Activated naive CD8-positive, alpha-beta T cell treated with anti-CD3 and anti-CD28 coated beads, Interleukin-2, amount 50 U/mL, for 24 hours (primary cell): ENCODE measurements around the gene ENPP7.

Source experiments
- ATAC-seq: fragments of 150-1000 bp; cut with Tn5 transposase; one replicate; pipeline ENCODE4 v1.10.0; 2021
- DNase-seq: peaks from one replicate; pipeline ENCODE4 v3.0.0; 2021
- H3K27ac Mint-ChIP-seq: one replicate; pipeline ENCODE4 v1.8.0; 2021; ENCODE audit warnings: mild to moderate bottlenecking, mixed read lengths
- H3K27me3 Mint-ChIP-seq: one replicate; pipeline ENCODE4 v1.8.0; 2021; ENCODE audit warnings: mixed read lengths
- H3K36me3 Mint-ChIP-seq: one replicate; pipeline ENCODE4 v1.8.0; 2021; ENCODE audit warnings: low read depth, mixed read lengths
- H3K4me1 Mint-ChIP-seq: one replicate; pipeline ENCODE4 v1.8.0; 2021; ENCODE audit warnings: mixed read lengths
- H3K4me3 Mint-ChIP-seq: one replicate; pipeline ENCODE4 v1.8.0; 2021; ENCODE audit warnings: mild to moderate bottlenecking, moderate library complexity, mixed read lengths
- H3K9me3 Mint-ChIP-seq: one replicate; pipeline ENCODE4 v1.8.0; 2021; ENCODE audit warnings: mixed read lengths

The ENPP7 gene

GRCh38 chr17:79696610-79696982, 34.1 kb upstream of the ENPP7 start:
- Mint-ChIP-seq H3K27ac (no peak overlapping the region), H3K27me3 (peaks cover 18% of the 10 kb centered on the region), H3K4me1 (peaks cover 5% of the 10 kb centered on the region), H3K9me3 (no peaks in the 10 kb centered on the region), H3K36me3 (no peaks in the 10 kb centered on the region), H3K4me3 (no peak overlapping the region)
- DNase-seq (no peak), ATAC-seq (no peak)

- no peaks in the 10 kb centered on the region for H3K9me3 Mint-ChIP-seq
- H3K27me3 Mint-ChIP-seq = peaks cover 18% of the 10 kb centered on the region
- no peaks in the 10 kb centered on the region for H3K36me3 Mint-ChIP-seq
- no peak overlapping the region for H3K4me3 Mint-ChIP-seq
- ATAC-seq (no peak), DNase-seq (no peak)
- peaks cover 5% of the 10 kb centered on the region for H3K4me1 Mint-ChIP-seq
- H3K27ac Mint-ChIP-seq = no peak overlapping the region
Observed at GRCh38 chr17:79698146-79698846, 32.4 kb upstream of the ENPP7 start.

- Mint-ChIP-seq H3K27me3 (peaks cover 18% of the 10 kb centered on the region), H3K27ac (no peak overlapping the region)
- ATAC-seq = no peak
Observed at GRCh38 chr17:79699386-79700036, 31.2 kb upstream of the ENPP7 start.

GRCh38 chr17:79700592-79700991, 30.2 kb upstream of the ENPP7 start:
- no peak overlapping the region for H3K4me3 Mint-ChIP-seq
- no peaks in the 10 kb centered on the region for H3K36me3 Mint-ChIP-seq
- H3K9me3 Mint-ChIP-seq = no peaks in the 10 kb centered on the region
- no peak for ATAC-seq
- H3K27ac Mint-ChIP-seq = no peak overlapping the region
- no peak for DNase-seq
- H3K27me3 Mint-ChIP-seq = peaks cover 16% of the 10 kb centered on the region
- H3K4me1 Mint-ChIP-seq = peaks cover 5% of the 10 kb centered on the region

More at GRCh38 chr17:79699386-79700036, 31.2 kb upstream of the ENPP7 start:
- peaks cover 5% of the 10 kb centered on the region for H3K4me1 Mint-ChIP-seq
- no peak overlapping the region for H3K4me3 Mint-ChIP-seq
- no peak for DNase-seq
- H3K9me3 Mint-ChIP-seq = no peaks in the 10 kb centered on the region
- H3K36me3 Mint-ChIP-seq = no peaks in the 10 kb centered on the region

GRCh38 chr17:79702034-79702433, 28.7 kb upstream of the ENPP7 start:
- DNase-seq (no peak), ATAC-seq (peak; percentile 22)
- peaks cover 10% of the 10 kb centered on the region for H3K27me3 Mint-ChIP-seq
- H3K4me1 Mint-ChIP-seq = peaks cover 2% of the 10 kb centered on the region
- no peaks in the 10 kb centered on the region for H3K9me3 Mint-ChIP-seq
- no peak overlapping the region for H3K27ac Mint-ChIP-seq
- H3K4me3 Mint-ChIP-seq = no peak overlapping the region
- H3K36me3 Mint-ChIP-seq = no peaks in the 10 kb centered on the region

- Mint-ChIP-seq H3K4me3 (no peak overlapping the region), H3K4me1 (no peaks in the 10 kb centered on the region), H3K27me3 (peaks cover 3% of the 10 kb centered on the region), H3K36me3 (no peaks in the 10 kb centered on the region), H3K27ac (no peak overlapping the region), H3K9me3 (no peaks in the 10 kb centered on the region)
- DNase-seq (no peak), ATAC-seq (no peak)
Observed at GRCh38 chr17:79702550-79703236, 28.1 kb upstream of the ENPP7 start.

- Mint-ChIP-seq H3K4me3 (no peak overlapping the region), H3K4me1 (peaks cover 2% of the 10 kb centered on the region), H3K27me3 (peaks cover 2% of the 10 kb centered on the region), H3K36me3 (no peaks in the 10 kb centered on the region), H3K27ac (no peak overlapping the region), H3K9me3 (no peaks in the 10 kb centered on the region)
- DNase-seq (no peak), ATAC-seq (no peak)
Observed at GRCh38 chr17:79704691-79705090, 26.1 kb upstream of the ENPP7 start.

GRCh38 chr17:79705674-79706073, 25.1 kb upstream of the ENPP7 start:
- Mint-ChIP-seq H3K27ac (no peak overlapping the region), H3K36me3 (no peaks in the 10 kb centered on the region), H3K27me3 (peaks cover 1% of the 10 kb centered on the region), H3K4me1 (peaks cover 2% of the 10 kb centered on the region), H3K9me3 (no peaks in the 10 kb centered on the region), H3K4me3 (no peak overlapping the region)
- no peak for ATAC-seq
- DNase-seq = no peak

GRCh38 chr17:79706931-79707850, 23.6 kb upstream of the ENPP7 start:
- no peaks in the 10 kb centered on the region for H3K36me3 Mint-ChIP-seq
- no peaks in the 10 kb centered on the region for H3K9me3 Mint-ChIP-seq
- H3K4me1 Mint-ChIP-seq = peaks cover 2% of the 10 kb centered on the region
- no peak for DNase-seq
- no peak overlapping the region for H3K27ac Mint-ChIP-seq
- H3K27me3 Mint-ChIP-seq = no peaks in the 10 kb centered on the region
- ATAC-seq = peak; percentile 30
- H3K4me3 Mint-ChIP-seq = no peak overlapping the region

- DNase-seq = peak; percentile 68
- Mint-ChIP-seq H3K4me1 (peaks cover 2% of the 10 kb centered on the region), H3K27me3 (no peaks in the 10 kb centered on the region), H3K4me3 (no peak overlapping the region), H3K9me3 (no peaks in the 10 kb centered on the region), H3K27ac (no peak overlapping the region), H3K36me3 (no peaks in the 10 kb centered on the region)
- ATAC-seq = peak; percentile 40
Observed at GRCh38 chr17:79707931-79708891, 22.5 kb upstream of the ENPP7 start.

- Mint-ChIP-seq H3K27me3 (peaks cover 3% of the 10 kb centered on the region), H3K36me3 (no peaks in the 10 kb centered on the region), H3K9me3 (no peaks in the 10 kb centered on the region), H3K4me3 (no peak overlapping the region), H3K27ac (no peak overlapping the region), H3K4me1 (peaks cover 2% of the 10 kb centered on the region)
- ATAC-seq (no peak), DNase-seq (no peak)
Observed at GRCh38 chr17:79711715-79712305, 18.9 kb upstream of the ENPP7 start.

- ATAC-seq (no peak), DNase-seq (no peak)
- Mint-ChIP-seq H3K4me1 (peaks cover 2% of the 10 kb centered on the region), H3K9me3 (no peaks in the 10 kb centered on the region), H3K4me3 (no peak overlapping the region), H3K27ac (no peak overlapping the region), H3K36me3 (no peaks in the 10 kb centered on the region), H3K27me3 (peaks cover 6% of the 10 kb centered on the region)
Observed at GRCh38 chr17:79713391-79713790, 17.4 kb upstream of the ENPP7 start.
